ENCODE measurements around the gene ITGAX. TPM values are rescaled to one million over a fixed set of nuclear protein-coding genes. Genes with fewer than 3 reads are reported as not detected.
A peak's percentile ranks its signal among the peaks of the same experiment; 100 is the strongest.

Gene ITGAX
- total and polyA plus RNA-seq, 10 of the 15 experiments (the other 5 are each of a cell fraction or from before 2014, with no cell fraction given), result 1.6 to 37.9 (median 17.9) TPM

GRCh38 chr16:31421587-31421986, 66.6 kb downstream of the ITGAX start:
- peak; percentile 74 for FAIRE-seq
- no TSS peak for BruUV-seq (replicated peaks)
- peak; percentile 64 for TF ChIP-seq CREM (IDR thresholded peaks at IDR 0.05; ENCODE audit: low read depth)
- TF ChIP-seq FOXK2 (IDR thresholded peaks at IDR 0.05), result no peak
- peak; percentile 60; the same call in 1 of the 2 replicates for TF ChIP-seq IRF4 (IDR thresholded peaks at IDR 0.05; ENCODE audit: low read depth, low read length)
- TF ChIP-seq MYB (IDR thresholded peaks at IDR 0.05; ENCODE audit: borderline replicate concordance, low read depth, low read length), result peak; percentile 72; the same call in 1 of the 2 replicates
- TF ChIP-seq IKZF1 (conservative IDR thresholded peaks at IDR 0.05), result peak; percentile 62; the same call in 1 of the 2 replicates
- TF ChIP-seq PRDM15 (CRISPR knock-in tag; IDR thresholded peaks at IDR 0.05), result no peak
- peak; percentile 61; the same call in 1 of the 2 replicates for TF ChIP-seq BACH1 (IDR thresholded peaks at IDR 0.05; ENCODE audit: borderline replicate concordance)
- TF ChIP-seq NBN (IDR thresholded peaks at IDR 0.05), result peak; percentile 62; the same call in 1 of the 2 replicates
- TF ChIP-seq POU2F2 (IDR thresholded peaks at IDR 0.05; ENCODE audit: borderline replicate concordance, low read depth, low read length), result peak; percentile 53; the same call in 1 of the 3 replicates
- peak in 1 of 2 experiments; percentile 70; a peak in 1 of 4 replicates for TF ChIP-seq ETV6 (conservative IDR thresholded peaks at IDR 0.05 in 1 of 2, IDR thresholded peaks at IDR 0.05 in 1 of 2; ENCODE audit: borderline replicate concordance in 1 of 2, low read depth in 1 of 2)
- no peak for TF ChIP-seq MEF2B (IDR thresholded peaks at IDR 0.05; ENCODE audit: partially characterized antibody, poor library complexity, severe bottlenecking)
- no peak for TF ChIP-seq KAT2A (conservative IDR thresholded peaks at IDR 0.05; ENCODE audit: control insufficient read depth, low read depth, low read length)
- TF ChIP-seq HSF1 (IDR thresholded peaks at IDR 0.05; ENCODE audit: low read depth, low read length), result no peak
- TF ChIP-seq DPF2 (IDR thresholded peaks at IDR 0.05), result peak; percentile 74
- no peak for TF ChIP-seq MEF2A (IDR thresholded peaks at IDR 0.05; ENCODE audit: insufficient read depth, low read depth, low read length)
- TF ChIP-seq MTA2 (IDR thresholded peaks at IDR 0.05; ENCODE audit: low read depth), result peak; percentile 44; the same call in 1 of the 2 replicates
- peak; percentile 54 for TF ChIP-seq NFIC (IDR thresholded peaks at IDR 0.05; ENCODE audit: low read depth, low read length)
- TF ChIP-seq EED (IDR thresholded peaks at IDR 0.05; ENCODE audit: low read depth), result peak; percentile 64
- TF ChIP-seq ATF7 (IDR thresholded peaks at IDR 0.05; ENCODE audit: low read depth), result peak; percentile 43; the same call in 1 of the 2 replicates
- peak in 1 of 2 experiments; percentile 55; a peak in 2 of 4 replicates for TF ChIP-seq IKZF2 (IDR thresholded peaks at IDR 0.05)

More at GRCh38 chr16:31421587-31421986, 66.6 kb downstream of the ITGAX start:
- Histone ChIP-seq H4K20me1 (ENCODE audit: control insufficient read depth, insufficient read depth) (no peaks in the 10 kb centered on the region), H2AFZ (ENCODE audit: control insufficient read depth, low read depth, low read length) (no peak overlapping the region), H3K9ac (ENCODE audit: control insufficient read depth, insufficient read depth, low read length) (no peak overlapping the region), H3K4me3 (no peak overlapping the region), H3K27ac (ENCODE audit: control insufficient read depth, insufficient read depth) (no peak overlapping the region), H3K79me2 (ENCODE audit: control insufficient read depth, insufficient read depth, low read length) (no peaks in the 10 kb centered on the region), H3K36me3 (ENCODE audit: control insufficient read depth in 2 of 2, insufficient read depth in 2 of 2, low read length in 1 of 2) (no peaks in the 10 kb centered on the region), H3K4me1 (ENCODE audit: control insufficient read depth, insufficient read depth, low read length) (peaks cover 18% of the 10 kb centered on the region), H3K4me2 (ENCODE audit: control insufficient read depth, insufficient read depth) (peak overlapping the region; percentile 33), H3K27me3 (replicated peaks in 1 of 2; ENCODE audit: control insufficient read depth in 2 of 2, insufficient read depth in 2 of 2, low read length in 1 of 2) (no peaks in the 10 kb centered on the region), H3K9me3 (replicated peaks; ENCODE audit: control insufficient read depth, insufficient read depth, low read length) (peaks cover 4% of the 10 kb centered on the region; the same call in 2 of the 3 replicates)
- RAD21 ChIA-PET (ENCODE audit: unreplicated experiment), result interaction anchor here (0.8 to 1.4 kb wide), 2 partner anchors 9 to 21 kb away, joined by 3 to 4 read pairs; partner anchors contain the start of gene ZNF843
- SMC1A ChIA-PET (ENCODE audit: uncharacterized antibody, unreplicated experiment), result interaction anchor here (0.6 to 2.4 kb wide), 7 partner anchors 9 to 454 kb away, joined by 3 to 10 read pairs (median 7); partner anchors contain the start of gene ITGAD
- POLR2A ChIA-PET, result interaction anchor here (0.6 to 1.3 kb wide), 2 partner anchors 9 to 10 kb away, joined by 3 read pairs; no protein-coding TSS in a partner anchor
- CTCF ChIA-PET, result interaction anchor here (0.7 to 3.8 kb wide), 6 partner anchors 9 to 88 kb away, joined by 3 to 20 read pairs (median 3); partner anchors contain the start of genes COX6A2 and ZNF843
- DNase-seq (ENCODE audit: low read depth, low spot score) (peak; percentile 34), ATAC-seq (peak; percentile 91)
- in situ Hi-C loops (cut with MboI), result no loop called here
- WGBS (ENCODE audit: insufficient coverage, insufficient replicate concordance, low lambda C conversion rate, missing lambda C conversion rate), result 10% methylated on average over 6 of the region's 6 CpGs
- intact Hi-C loops (cut with micrococcal nuclease; ENCODE audit: unreplicated experiment), result no loop called here

Measured in GM12878 (cell line).